HG02623 (cell line): ENCODE data around the gene RHEBL1.
"Not testable (repeated sequence)": the region's sequence is repeated elsewhere in the genome, so short reads cannot be mapped to it uniquely, and the experiment has no call there.

Experiments
- ATAC-seq: cut with Tn5 transposase; IDR thresholded peaks from one replicate; pipeline ENCODE4 v1.9.1; 2021; ENCODE audit warnings: moderate library complexity; ENCODE audit not compliant: unreplicated experiment

RHEBL1 gene

DNA sequence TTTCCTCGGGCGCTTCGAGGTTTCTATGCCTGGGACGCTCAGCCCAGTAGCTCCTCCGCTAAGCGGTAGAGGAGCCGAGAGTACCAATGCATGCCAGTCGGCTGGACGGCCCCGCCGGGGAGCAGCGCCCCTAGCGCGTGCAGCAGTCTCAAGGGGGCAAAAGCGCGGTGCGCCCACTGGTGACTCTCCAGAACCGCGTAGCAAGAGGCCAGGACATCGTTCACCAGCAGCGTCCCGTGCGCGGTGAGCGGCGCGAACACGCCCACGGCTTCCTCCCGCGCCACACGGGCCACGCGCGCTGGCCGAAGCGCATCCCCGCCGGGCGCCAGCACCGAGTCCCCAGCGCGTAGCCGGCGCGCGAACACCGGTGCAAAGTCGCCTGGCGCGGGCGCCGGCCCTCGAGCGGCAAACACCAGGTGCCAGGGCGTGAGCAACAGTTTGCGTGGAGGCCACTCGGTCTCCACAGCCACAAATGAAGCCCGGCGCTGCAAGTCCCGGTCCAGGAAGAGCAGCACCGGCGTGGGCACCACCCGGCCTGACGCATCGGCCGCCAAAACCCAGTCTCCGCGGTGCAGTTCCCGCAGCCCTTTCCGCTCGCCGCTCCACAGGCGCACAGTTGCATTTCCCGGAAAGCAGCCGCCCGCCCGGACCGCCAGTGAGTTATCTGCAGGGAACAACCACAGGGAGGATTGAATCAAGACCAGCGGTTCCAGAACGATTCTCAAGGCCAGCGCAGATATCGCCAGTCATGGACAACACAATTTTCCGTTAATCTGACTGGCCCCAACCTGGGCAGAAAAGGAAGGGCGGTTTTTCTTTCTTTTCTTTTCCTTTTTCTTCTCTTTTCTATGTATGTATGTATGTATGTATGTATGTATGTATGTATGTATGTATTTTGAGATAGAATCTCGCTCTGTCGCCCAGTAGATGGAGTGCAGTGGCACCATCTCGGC, 20.3 kb upstream of the RHEBL1 start:
- no peak for ATAC-seq

DNA sequence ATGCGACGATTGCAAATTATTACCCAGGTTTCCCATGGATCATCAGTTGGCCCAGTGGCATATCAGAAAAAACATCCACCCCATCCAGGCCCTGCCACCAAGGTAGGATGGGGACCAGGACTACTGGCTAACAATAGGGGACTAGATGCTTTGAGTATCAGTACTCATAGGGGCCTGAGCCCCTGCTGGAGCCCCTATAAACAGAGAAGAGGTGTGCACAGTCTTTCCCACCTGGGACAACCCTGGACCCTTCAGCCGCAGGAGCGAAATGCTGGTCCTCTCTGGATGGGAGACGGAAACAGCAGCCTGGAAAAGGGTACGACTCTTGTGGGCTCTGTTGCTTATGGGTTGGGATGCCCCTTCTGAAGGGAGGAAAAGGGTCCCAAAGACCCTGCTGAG, 19.2 kb upstream of the RHEBL1 start:
- no peak for ATAC-seq

DNA sequence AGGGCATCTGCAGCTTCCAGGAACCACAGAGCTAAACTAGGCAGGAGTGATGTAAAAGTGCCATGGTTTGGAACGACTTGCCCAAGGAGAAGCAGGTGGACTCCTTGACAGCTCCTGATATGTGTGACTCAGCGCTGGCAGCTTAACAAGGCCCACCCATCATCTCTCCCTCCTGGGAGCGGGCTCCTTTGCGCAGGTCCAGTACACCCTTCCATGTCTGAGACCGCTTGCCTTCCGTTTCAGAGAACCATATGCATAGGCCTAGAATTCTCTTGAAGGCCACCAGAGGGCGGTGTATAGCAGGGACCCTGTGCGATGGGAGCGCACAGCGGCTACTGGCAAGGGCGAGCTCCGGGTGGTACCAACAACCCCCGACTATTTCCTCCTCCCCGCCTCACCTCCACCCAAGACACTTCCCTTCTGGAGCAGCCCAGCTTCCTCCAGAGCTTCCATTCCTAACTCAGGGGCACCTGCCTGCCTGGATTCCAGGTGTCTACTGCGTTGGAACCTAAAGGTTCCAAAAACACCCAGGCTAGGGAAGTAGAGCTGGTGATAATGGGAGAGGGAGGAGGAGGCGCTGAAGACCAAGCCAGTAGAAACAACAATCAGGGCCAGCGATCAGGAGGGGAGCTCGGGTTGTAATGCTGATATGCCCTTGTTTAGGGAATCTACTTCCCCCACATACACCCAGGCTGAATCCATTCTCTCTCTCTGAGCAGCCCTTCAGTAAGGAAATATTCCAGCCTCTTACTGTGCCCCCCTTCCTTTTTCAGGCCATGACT, 18.6 kb upstream of the RHEBL1 start:
- peak; percentile 77 for ATAC-seq

DNA sequence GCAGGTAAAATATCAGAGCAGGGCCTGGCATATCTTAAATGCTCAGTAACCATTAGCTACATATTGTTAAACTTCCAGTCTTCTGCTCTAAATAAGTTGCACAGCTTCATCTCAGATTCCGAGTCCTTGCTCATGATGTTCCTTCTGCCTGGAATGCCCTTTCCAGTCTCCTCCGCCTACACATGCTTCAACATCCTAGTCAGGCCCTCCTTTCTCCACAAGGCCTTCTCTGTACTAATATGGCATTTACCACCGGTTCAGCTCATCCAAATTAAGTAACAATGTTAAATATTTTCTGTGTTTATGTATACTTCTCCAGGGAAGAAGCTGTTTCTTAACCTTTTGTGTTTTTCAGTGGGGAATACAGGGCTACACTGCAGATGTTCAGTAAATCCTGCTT, 16.3 kb upstream of the RHEBL1 start:
- no peak for ATAC-seq

DNA sequence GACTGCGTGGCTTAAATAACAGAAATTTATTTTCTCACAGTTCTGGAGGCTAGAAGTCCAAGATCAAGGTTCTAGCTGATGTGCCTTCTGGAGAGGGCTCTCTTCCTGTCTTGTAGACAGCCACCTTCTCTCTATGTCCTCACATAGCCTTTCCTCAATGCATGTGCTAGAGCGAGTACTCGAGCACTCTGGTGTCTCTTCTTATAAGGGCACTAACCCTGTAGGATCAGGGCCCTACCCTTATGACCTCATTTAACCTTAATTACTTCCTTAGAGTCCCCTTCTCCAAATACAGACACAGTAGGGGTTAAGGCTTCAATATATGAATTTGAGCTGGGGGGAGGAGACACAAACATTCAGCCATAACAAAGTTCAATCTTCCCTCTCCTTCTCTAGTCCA, 14.7 kb upstream of the RHEBL1 start:
- no peak for ATAC-seq

DNA sequence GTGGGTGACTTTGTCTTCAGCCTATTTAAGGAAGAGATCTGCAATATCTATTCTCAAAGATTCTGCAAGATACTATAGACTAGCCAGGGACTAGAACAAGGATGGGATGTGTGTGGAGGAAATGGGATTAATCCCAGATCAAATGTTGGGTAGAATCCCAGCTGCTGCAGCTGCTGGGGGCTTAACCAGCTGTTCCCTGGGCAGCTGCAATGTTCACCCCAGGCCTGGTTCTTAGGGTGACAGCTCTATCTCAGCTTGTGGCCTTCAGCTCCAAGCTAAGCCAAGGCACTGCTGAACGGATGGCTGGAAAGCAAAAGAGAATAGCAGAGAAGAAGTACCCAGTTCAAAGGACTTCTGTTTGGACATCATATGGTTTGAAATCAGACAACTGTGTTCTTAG, 10.0 kb upstream of the RHEBL1 start:
- ATAC-seq = no peak

DNA sequence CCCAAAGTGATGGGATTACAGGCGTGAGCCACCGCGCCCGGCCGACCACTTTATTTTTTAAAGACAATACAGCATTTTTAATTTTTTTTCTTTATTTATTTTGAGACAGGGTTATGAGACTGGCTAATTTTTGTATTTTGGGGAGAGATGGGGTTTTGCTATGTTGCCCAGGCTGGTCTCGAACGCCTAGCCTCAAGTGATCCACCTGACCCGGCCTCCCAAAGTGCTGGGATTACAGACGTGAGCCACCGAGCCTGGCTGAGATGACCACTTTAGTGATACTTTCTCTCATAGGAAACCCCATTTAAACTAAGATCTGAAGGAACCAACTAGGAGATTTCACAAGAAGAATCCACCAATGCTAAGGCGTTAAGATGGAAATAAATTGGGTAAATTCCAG, 1.2 kb upstream of the RHEBL1 start:
- ATAC-seq = no peak

DNA sequence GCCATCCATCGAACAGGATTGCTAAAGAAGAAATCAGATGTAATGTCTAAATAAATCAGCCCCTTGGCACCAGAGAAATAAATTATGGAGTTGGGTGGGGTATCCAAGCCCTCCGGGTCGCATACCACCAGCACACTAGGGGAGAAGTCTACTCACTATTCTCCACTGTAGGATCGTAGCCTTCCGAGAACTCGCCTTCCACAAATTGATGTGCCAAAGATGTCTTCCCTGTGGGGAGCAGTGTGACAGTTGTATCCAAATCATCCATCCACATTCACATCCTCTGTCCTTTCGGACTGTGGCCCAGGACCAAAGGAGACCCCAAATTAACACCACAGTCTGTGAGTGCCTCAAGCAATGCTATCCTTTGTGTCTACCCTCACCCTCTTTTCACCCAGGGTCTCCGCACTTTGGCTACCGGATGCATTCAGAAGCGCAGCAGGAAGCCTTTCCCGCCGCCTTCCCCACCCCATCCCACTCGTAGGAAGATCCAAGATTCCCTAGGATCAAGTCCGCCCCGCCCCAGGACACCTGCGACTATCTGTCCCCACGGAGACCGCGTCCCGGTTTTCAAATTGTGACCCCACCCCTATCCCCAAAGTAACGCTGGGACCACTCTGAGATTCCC, 786 bp downstream of the RHEBL1 start:
- ATAC-seq = no peak

DNA sequence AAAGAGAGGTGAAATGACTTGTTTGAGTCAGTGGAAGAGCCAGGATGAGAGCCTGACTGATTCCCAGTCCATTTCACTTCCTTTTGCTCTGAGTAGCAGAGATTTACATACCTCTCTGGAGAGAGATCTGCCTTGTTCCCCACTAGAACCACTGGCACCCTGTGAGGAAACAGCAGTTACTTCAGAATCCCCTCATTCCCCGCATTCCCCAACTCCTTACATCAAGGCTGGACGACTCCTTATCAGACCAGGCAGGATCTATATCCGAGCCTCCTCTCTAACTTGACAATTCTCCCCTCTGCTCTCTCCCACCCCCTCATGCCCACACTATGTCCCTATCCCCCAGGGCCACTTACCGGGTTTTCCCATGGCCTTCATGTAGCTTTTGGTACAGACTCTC, 3.7 kb downstream of the RHEBL1 start:
- ATAC-seq = no peak

DNA sequence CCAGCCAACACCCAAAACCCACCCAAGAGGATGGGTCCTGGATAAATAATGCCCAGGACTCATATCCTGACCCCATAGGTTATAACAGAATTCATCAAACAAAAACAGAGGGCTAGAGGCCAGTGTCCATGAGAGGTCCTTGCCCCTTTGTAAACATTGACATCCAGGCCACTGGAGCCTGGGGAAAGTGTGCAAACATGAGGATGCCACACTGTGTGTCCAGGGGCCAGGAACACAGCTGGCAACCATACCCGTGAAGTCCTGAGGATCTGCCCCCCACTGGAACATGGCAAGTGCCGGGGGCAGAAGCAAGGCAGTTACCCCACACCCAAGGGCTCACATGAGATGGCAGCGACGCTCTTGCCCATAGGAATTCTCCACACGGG, 5.0 kb downstream of the RHEBL1 start:
- no peak for ATAC-seq

DNA sequence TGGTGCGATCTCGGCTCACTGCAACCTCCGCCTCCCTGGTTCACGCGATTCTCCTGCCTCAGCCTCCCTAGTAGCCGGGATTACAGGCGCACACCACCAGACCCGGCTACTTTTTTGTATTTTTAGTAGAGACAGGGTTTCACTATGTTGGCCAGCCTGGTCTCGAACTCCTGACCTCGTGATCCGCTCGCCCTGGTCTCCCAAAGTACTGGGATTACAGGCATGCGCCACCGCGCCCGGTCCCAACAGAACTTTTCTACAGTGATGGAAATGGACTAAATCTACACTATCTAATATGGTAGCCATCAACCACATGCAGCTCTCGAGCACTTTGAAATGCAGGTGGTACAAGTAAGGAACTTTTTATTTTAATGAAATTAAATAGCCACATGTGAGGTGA, 7.9 kb downstream of the RHEBL1 start:
- not testable (repeated sequence) for ATAC-seq

DNA sequence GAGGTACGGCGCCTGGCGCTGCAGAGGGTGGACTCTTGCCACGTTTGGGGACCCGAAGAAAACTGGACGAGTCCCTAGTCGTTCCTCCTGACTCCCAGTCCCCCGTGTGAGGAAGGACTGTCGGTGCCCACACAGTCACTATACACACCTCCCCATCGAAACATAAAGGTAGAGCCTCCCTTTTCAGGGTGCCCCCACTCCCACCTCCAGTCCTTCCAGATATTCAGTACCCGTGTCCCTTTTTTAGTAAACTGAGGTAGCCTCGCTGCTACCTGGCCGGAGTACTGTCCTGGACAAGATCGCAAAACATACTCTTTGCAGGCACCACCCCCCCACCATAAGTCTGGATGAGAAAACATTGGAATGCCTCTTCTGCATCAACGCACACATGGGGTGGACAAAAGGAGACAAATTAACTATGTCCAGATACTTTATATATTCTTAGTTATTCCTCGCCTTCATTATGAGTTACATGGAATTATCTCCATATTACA, 8.6 kb downstream of the RHEBL1 start:
- peak; percentile 6 for ATAC-seq

DNA sequence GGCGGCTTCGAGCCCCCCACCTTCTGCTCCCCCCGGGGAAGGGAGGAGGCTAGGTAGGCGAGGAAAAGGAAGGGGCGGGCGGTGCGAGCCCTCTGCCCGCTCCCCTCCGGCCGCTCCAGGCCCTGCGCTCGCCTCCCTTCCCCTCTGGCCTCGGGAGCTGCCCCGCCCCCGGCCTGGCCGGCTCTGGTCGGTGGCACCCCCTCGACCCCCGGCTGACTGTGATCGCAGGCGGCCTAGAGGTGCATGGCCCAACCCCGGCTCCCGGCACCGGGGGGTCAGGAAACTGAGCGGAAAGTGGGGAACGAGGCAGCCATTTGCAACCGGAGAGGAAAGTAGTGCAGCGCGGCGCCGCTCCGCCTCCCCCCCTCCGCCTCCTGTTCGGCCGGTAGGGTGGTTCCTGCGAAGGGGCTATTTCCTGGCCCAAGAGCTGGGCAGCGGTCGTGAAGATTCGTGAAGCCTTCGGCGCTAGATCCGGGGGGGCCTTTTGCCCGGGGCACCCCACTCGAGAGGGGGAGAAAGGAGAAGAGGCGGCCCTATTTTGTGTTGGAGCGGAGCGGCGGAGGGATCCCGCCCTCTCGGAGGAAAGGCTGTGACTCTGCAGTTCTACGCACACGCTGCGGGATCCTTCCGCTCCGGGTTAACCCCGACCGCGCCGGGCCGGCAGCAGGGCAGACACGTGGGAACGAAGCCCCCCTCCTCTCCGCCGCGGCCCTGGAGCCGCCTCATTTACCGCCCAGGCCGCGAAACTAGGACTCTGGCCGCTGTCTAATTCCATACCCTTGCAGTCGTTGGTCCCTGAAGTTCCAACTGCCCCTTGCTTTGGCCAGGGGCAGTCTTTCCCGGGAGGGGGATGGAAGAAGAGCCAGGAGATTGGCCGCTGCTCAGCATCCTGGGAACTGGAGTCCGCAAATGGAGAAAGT, 9.3 kb downstream of the RHEBL1 start, which contains the start of gene KMT2D:
Gene KMT2D (minus strand): TSS at position 558 of the 920 bp plus-strand sequence. CDS start 5,470 bp downstream, outside the sequence.
- ATAC-seq = peak; percentile 33

DNA sequence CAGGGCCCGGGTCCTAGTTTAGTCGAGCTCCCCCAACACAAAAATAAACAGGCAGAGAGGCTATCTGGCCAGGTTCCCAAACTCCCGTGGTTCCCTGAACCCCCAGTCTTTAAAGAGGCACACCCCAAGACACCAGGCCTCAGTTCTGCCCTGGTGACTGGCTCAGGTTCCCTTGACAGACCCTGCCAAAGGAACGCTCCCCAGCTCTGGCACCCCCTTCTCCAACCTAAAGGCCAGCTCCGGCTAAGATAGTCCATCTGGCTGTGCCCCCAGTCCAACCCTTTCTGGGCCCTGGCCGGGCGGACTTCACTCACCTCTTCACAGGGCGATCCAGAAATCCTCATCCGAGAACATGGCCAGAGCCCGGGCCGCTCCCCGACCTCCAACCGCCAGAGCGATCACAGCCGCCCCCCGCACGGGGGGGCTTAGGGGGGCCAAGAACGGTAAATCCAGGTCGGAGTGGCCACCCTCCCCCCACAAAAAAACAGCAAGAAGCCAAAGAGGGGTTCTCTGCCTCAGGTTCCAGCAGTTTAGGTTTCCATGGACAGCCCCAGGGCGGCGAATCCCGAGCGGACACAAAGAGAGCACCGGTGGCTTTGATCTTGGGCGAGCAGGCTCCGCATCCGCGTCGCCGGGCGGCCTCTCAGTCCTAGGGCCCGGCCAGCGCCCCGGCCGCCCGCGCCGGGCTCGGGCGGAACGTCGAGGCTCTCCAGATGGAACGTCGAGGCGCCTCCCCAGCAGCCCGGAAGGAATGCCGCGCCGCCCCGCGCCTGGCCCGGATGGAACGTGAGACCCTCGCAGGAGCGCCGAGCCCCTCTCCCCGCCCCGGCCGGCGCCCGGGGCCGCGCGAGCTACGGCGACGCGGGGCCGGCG, 10.2 kb downstream of the RHEBL1 start:
- ATAC-seq = peak; percentile 5

DNA sequence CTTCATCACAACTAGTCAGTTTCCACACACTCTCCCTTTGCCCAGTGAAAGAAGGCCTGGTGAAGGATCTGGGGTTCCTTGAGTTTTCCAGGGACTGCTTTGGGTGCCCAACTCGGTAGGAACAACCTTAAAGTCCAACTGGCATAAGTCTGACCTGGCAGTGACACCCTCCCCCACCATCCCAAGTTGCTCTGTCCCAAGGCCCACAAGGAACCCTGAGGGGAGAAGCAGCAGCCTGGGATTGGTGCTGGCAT, 10.8 kb downstream of the RHEBL1 start:
- ATAC-seq = no peak

DNA sequence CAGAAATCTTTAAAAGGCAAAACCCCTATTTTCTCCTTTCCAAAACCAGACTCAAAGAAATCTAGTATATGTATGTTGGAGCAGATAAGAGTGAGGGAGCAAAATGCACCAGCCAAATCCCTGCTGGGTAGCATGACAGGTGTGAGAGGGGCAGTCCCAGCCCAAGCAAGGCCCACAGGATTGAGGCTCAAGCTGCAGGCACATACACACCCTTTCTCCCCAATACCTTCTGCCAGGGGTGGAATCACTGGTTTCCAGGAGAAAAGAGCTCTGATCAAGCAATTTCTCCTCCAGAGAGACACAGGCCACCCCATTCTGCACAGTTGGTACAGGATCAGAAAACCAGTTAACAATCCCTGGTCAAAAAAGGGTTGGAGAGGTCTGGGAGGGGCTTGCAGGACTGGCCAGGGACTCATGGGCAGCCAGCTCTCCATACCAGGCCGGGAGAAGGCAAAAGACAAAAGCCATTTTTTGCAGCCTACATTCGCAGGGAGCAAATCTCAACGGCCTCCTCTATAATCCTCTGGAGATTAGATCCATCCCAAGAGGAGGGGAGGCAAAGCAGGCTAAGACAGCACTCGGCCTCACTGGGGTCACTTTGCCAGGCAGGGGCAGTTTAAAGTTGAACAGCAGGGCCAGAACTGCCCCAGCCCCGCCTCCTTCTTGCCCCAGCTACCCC, 11.3 kb downstream of the RHEBL1 start:
- no peak for ATAC-seq

DNA sequence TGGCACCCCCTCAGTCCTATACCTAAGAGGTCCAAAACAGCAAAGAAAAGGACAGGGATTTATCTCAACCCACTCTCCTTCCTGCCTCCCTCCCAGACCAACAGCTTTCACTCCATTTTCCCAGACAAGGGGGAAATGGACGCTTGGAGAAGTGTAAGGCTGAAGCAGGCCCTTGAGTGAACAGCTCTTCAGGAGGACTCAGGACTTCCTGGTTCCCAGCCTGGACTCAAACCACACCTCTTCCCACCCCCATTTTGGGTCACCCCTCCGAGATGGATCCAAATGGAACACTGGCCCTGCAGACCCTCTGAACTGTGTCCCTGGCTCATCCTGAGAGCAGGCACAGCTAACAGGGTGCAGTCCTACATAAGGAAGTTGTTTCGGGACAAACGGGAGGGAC, 11.9 kb downstream of the RHEBL1 start:
- no peak for ATAC-seq

DNA sequence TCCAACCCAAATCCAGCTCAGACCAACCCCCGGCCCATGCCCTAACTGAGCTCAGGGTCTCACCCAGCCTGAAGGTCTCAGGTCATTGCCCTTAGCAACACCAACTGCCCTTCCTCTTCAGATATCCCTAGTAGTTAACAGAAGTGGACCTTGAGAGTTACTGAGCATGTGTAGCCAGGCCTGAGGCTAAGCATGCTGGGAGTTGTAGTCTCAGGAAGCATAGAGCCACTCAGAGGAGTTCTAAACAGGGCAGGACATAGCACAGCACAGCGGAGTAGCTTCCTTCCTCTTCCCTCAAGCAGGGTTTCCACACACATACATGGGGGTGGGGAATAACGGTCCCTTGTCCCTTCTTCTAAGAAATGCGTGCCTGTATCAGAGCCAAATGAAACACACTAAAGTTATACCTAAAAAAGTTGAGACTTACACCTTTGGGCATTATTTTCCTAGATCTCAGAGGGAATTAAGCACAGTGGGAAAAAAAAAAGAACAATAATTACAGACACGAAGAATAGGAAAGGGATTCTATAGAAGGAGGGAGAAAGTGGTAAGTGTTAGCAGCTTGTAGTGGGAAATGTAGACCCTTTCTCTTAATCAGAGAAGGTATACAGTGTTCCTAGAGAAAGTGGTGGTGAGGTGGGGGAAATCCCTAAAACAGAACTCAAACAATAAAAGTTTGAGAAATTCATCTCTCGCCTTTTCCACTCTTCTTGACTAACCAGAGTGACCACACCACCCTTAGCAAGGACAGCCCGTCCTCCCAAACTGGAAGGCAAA, 13.6 kb downstream of the RHEBL1 start:
- peak; percentile 62 for ATAC-seq
